K562 (cell line): Measurements from ENCODE around the gene CAPN5. TPM values are rescaled to one million over a fixed set of nuclear protein-coding genes. Genes with fewer than 3 reads are reported as not detected.

ENCODE experiments used
- ATAC-seq: fragments of 200-7000 bp; cut with Tn5 transposase; 3 replicates; pipeline ENCODE4 v1.9.1; 2020; ENCODE audit warnings: moderate library complexity
- BruUV-seq: library from RNA; stranded (reverse); fragments of 400-500 nt; replicated peaks from 2 replicates; lab custom pipeline; 2021; lab: Mats Ljungman, UMichigan
- CTCF ChIA-PET: fragments of 300-600 bp; formaldehyde crosslinking; extraction: SDS; loops from one replicate; lab custom pipeline; 2021; ENCODE audit warnings: low intra/inter-chr PET ratio; lab: Yijun Ruan, JAX
- POLR2A ChIA-PET: fragments of 300-600, 350-650 bp; sonication (Branson Sonifier 250); formaldehyde crosslinking; extraction: SDS; loops from one replicate; lab custom pipeline; 2021; ENCODE audit warnings: antibody characterized with exemption, inconsistent platforms; lab: Yijun Ruan, JAX
- DNase-seq, 4 experiments: peaks; one replicate each; pipeline versions ENCODE4 v3.0.0 to v3.0.0-alpha.2; 2011 to 2018; ENCODE audit warnings: low spot score in 3 of 4, mixed read lengths in 3 of 4; ENCODE audit errors: extremely low read depth in 1 of 4
- FAIRE-seq: peaks from 2 replicates; lab custom pipeline; 2011; peaks lifted over from hg19 to GRCh38; lab: Jason Lieb, UNC
- H2AFZ ChIP-seq: 2 replicates; pipeline ENCODE4 v1.6.0; 2011; ENCODE audit warnings: low read depth, low read length, control low read depth, inconsistent platforms
- H3K27ac ChIP-seq: fragments of 200-600 bp; 3 replicates; pipeline ENCODE4 v1.8.0; 2011; ENCODE audit warnings: low read depth, mild to moderate bottlenecking, control low read depth, inconsistent platforms, low read length, moderate library complexity, mixed read lengths; ENCODE audit errors: extremely low read depth
- H3K27me3 ChIP-seq, 2 experiments: fragments of 300-600 bp in 1 of 2; 2 replicates in 1 of 2; 3 replicates in 1 of 2; pipeline versions ENCODE4 v1.6.0 to v1.8.0; 2011; ENCODE audit warnings: inconsistent platforms in 2 of 2, low read length in 2 of 2, mild to moderate bottlenecking in 1 of 2, mixed read lengths in 1 of 2, moderate library complexity in 1 of 2; ENCODE audit not compliant: control insufficient read depth in 2 of 2, insufficient read depth in 2 of 2
- H3K36me3 ChIP-seq: fragments of 300-600 bp; 3 replicates; pipeline ENCODE4 v1.8.0; 2011; ENCODE audit warnings: mild to moderate bottlenecking, low read length, inconsistent platforms; ENCODE audit not compliant: control insufficient read depth, insufficient read depth
- H3K4me1 ChIP-seq, 2 experiments: fragments of 200-600 bp in 1 of 2; replicated peaks in 1 of 2; 2 replicates in 1 of 2; 3 replicates in 1 of 2; pipeline versions ENCODE4 v1.5.1 to v1.8.0; 2011; ENCODE audit warnings: inconsistent platforms in 2 of 2, low read length in 2 of 2, mild to moderate bottlenecking in 1 of 2, mixed read lengths in 1 of 2, moderate library complexity in 1 of 2; ENCODE audit not compliant: control insufficient read depth in 2 of 2, insufficient read depth in 2 of 2
- H3K4me2 ChIP-seq: 2 replicates; pipeline ENCODE4 v1.6.1; 2011; ENCODE audit warnings: low read length, control low read depth, inconsistent platforms, mixed read lengths; ENCODE audit not compliant: insufficient read depth
- H3K4me3 ChIP-seq: fragments of 200-600 bp; sonication (generic), shearing (Covaris generic); 2 replicates; pipeline ENCODE4 v1.5.1; 2016; ENCODE audit warnings: control low read depth, inconsistent platforms
- H3K79me2 ChIP-seq: fragments of 200-600 bp; 3 replicates; pipeline ENCODE4 v1.8.0; 2011; ENCODE audit warnings: low read length, inconsistent platforms; ENCODE audit not compliant: control insufficient read depth, insufficient read depth
- H3K9ac ChIP-seq, 2 experiments: 2 replicates each; pipeline versions ENCODE4 v1.6.0 to v1.6.1; 2011; ENCODE audit warnings: low read depth in 2 of 2, low read length in 2 of 2, control low read depth in 1 of 2, inconsistent platforms in 1 of 2, mild to moderate bottlenecking in 1 of 2, mixed read lengths in 1 of 2; ENCODE audit not compliant: insufficient read depth in 1 of 2
- H3K9me1 ChIP-seq: one replicate; pipeline ENCODE4 v1.6.0; 2011; ENCODE audit warnings: inconsistent platforms, mild to moderate bottlenecking, low read length, moderate library complexity; ENCODE audit not compliant: control insufficient read depth, insufficient read depth
- H3K9me3 ChIP-seq: replicated peaks from 2 replicates; pipeline ENCODE4 v1.5.1; 2011; ENCODE audit warnings: low read depth, low read length, inconsistent platforms; ENCODE audit not compliant: control insufficient read depth, insufficient read depth
- H4K20me1 ChIP-seq: replicated peaks from 2 replicates; pipeline ENCODE4 v1.6.1; 2011; ENCODE audit warnings: low read length, inconsistent platforms, mixed read lengths; ENCODE audit not compliant: control insufficient read depth, insufficient read depth
- BRF1 ChIP-seq: IDR thresholded peaks from 3 replicates; pipeline ENCODE4 v1.6.1; 2011; ENCODE audit warnings: borderline replicate concordance, mild to moderate bottlenecking; ENCODE audit not compliant: insufficient read length; ENCODE audit errors: extremely low read depth
- CC2D1A ChIP-seq: fragments of 450-650 bp; IDR thresholded peaks from 2 replicates; pipeline ENCODE4 v1.6.1; 2017; ENCODE audit warnings: mild to moderate bottlenecking
- DNMT1 ChIP-seq: fragments of 450-650 bp; IDR thresholded peaks from 2 replicates; pipeline ENCODE4 v1.6.1; 2016; ENCODE audit warnings: antibody characterized with exemption, mild to moderate bottlenecking
- FOXK2 ChIP-seq, 2 experiments: fragments of 450-650 bp; IDR thresholded peaks in 1 of 2; conservative IDR thresholded peaks in 1 of 2; 2 replicates each; pipeline ENCODE4 v1.6.1; 2016; ENCODE audit warnings: low read depth in 2 of 2, mild to moderate bottlenecking in 1 of 2
- NR4A1 ChIP-seq, 2 experiments: fragments of 250-450 bp in 1 of 2; fragments of 450-650 bp in 1 of 2; sonication (Bioruptor Pico) in 1 of 2; IDR thresholded peaks; 2 replicates each; pipeline versions ENCODE4 v1.4.0 to v1.6.1; 2016 to 2020; ENCODE audit warnings: mild to moderate bottlenecking in 2 of 2, missing compliant biosample characterization in 1 of 2, missing genetic modification characterization in 1 of 2, moderate library complexity in 1 of 2
- PTRF ChIP-seq: fragments of 450-650 bp; IDR thresholded peaks from 2 replicates; pipeline ENCODE4 v1.6.1; 2016; ENCODE audit warnings: mild to moderate bottlenecking, missing genetic modification characterization, missing compliant biosample characterization
- SETDB1 ChIP-seq: IDR thresholded peaks from one replicate; pipeline ENCODE4 v1.6.1; 2012; ENCODE audit warnings: low read length, control low read depth, inconsistent platforms
- ZNF121 ChIP-seq: sonication (generic); formaldehyde crosslinking; conservative IDR thresholded peaks from 2 replicates; pipeline ENCODE4 v1.8.0; 2022; ENCODE audit warnings: missing genetic modification reagents
- ZNF551 ChIP-seq: fragments of 250-450 bp; sonication (Bioruptor Pico); IDR thresholded peaks from 2 replicates; pipeline ENCODE4 v1.5.0; 2021; ENCODE audit warnings: mild to moderate bottlenecking, moderate library complexity
- WGBS: fragments of 100-300 bp; shearing (Covaris generic); methylation state at CpG from one replicate; pipeline ENCODE4 v1.1.6; 2016; ENCODE audit warnings: low coverage, mixed read lengths; ENCODE audit not compliant: insufficient coverage; ENCODE audit errors: missing lambda C conversion rate; 5-methylcytosine and 5-hydroxymethylcytosine counted together
- in situ Hi-C: fragments of 300-500 bp; cut with MboI; formaldehyde crosslinking; loops from 4 replicates; pipeline ENCODE4 v1.15.0; 2018; ENCODE audit warnings: inconsistent platforms, mixed read lengths
- intact Hi-C: fragments of 100-400 bp; cut with micrococcal nuclease; formaldehyde crosslinking; loops from 2 replicates; pipeline ENCODE4 v1.14.2; 2022
- polyA plus RNA-seq, 8 experiments: library from polyadenylated mRNA; depleted of rRNA in 4 of 8; stranded (reverse) in 5 of 8; unstranded in 3 of 8; fragments of >200 nt; fragmentation: Nextera tagmentation in 2 of 8; fragmentation: Illumina TruSeq in 1 of 8; extraction: Ambion mirVana in 2 of 8; extraction: Trizol in 1 of 8; gene quantifications; 2 replicates each; pipeline versions ENCODE4 v1.2.1 to v1.2.3, GENCODE V29; 2011 to 2014; ENCODE audit warnings: inconsistent platforms in 1 of 8, missing spikeins in 1 of 8
- total RNA-seq, 7 experiments: library from RNA; depleted of rRNA in 6 of 7; stranded (reverse); fragments of >200 nt in 6 of 7; fragmentation: Illumina TruSeq in 2 of 7; extraction: Trizol in 2 of 7; gene quantifications; 2 replicates each; pipeline versions ENCODE4 v1.2.1 to v1.2.3, GENCODE V29; 2011 to 2021; ENCODE audit warnings: low replicate concordance in 1 of 7
- TF ChIP-seq, protein P1 (sequence below): fragments of 450-650 bp; IDR thresholded peaks from 2 replicates; pipeline ENCODE4 v1.7.0; 2016; ENCODE audit warnings: borderline replicate concordance
- TF ChIP-seq, protein P2 (sequence below): fragments of 250-450 bp; sonication (Bioruptor Pico); IDR thresholded peaks from 2 replicates; pipeline ENCODE4 v1.5.0; 2021; ENCODE audit warnings: mild to moderate bottlenecking, moderate library complexity
- TF ChIP-seq, protein P3 (sequence below): fragments of 250-450 bp; sonication (Bioruptor Pico); IDR thresholded peaks from 2 replicates; pipeline ENCODE4 v1.4.0; 2020; ENCODE audit warnings: mild to moderate bottlenecking, moderate library complexity, borderline replicate concordance

CAPN5 gene
- total and polyA plus RNA-seq, 9 of the 15 experiments (the other 6 are each of a cell fraction or from before 2014, with no cell fraction given) = 0.04 to 0.44 (median 0.14) TPM; not detected in 2

DNA sequence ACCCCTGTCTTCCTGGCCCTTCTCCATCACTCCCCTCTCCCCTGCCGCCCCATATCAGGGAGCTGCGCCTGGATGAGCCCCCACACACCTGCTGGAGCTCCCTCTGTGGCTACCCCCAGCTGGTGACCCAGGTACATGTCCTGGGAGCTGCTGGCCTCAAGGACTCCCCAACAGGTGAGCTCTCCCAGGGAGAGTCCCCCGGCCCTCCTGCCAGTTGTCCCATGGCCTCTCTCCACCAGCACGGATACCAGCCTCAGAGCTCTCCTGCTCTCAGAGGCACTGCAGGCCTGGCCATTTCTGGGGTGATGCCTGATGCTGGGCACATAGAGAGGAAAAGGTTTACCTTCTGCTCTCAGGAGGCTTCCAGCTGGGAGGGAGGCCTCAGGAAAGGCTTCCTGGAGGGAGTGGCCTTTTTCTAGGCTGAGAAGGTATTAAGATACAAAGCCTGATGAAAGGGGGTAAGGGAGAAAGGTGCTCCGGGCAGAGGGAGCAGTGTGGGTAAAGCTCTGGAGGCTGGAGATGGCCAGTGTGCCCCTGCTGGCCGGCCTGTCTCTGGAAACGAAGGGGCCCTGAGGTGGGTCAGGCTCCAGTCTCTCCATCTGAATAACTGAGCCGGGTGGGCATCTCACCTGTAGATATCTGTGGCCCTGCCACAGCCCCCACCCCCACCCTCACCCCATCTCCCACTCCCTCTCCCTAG is 55.3 kb downstream of the CAPN5 start:
- 0% methylated on average over 8 of the region's 8 CpGs for WGBS
- Histone ChIP-seq H3K27me3 (peaks cover 15 to 77% of the 10 kb centered on the region in 2 experiments; a peak in 4 of 5 replicates), H3K9me1 (no peaks in the 10 kb centered on the region), H3K4me3 (no peak overlapping the region), H3K36me3 (no peaks in the 10 kb centered on the region), H2AFZ (no peak overlapping the region), H3K9me3 (no peaks in the 10 kb centered on the region), H3K4me1 (peaks cover 0 to 8% of the 10 kb centered on the region in 2 experiments; a peak in 2 of 5 replicates), H3K79me2 (no peaks in the 10 kb centered on the region), H3K4me2 (no peak overlapping the region), H4K20me1 (peaks cover 3% of the 10 kb centered on the region), H3K9ac (no peak overlapping the region), H3K27ac (no peak overlapping the region)
- in situ Hi-C loops (no loop called here), intact Hi-C loops (no loop called here)
- ATAC-seq (no peak), FAIRE-seq (no peak), DNase-seq (no peak)
- POLR2A ChIA-PET = interaction anchor here (0.5 to 1.1 kb wide), 3 partner anchors 8 to 959 kb away, joined by 3 to 4 read pairs (median 3); no protein-coding TSS in a partner anchor
- no peak for TF ChIP-seq DNMT1
- TF ChIP-seq, protein P1, sequence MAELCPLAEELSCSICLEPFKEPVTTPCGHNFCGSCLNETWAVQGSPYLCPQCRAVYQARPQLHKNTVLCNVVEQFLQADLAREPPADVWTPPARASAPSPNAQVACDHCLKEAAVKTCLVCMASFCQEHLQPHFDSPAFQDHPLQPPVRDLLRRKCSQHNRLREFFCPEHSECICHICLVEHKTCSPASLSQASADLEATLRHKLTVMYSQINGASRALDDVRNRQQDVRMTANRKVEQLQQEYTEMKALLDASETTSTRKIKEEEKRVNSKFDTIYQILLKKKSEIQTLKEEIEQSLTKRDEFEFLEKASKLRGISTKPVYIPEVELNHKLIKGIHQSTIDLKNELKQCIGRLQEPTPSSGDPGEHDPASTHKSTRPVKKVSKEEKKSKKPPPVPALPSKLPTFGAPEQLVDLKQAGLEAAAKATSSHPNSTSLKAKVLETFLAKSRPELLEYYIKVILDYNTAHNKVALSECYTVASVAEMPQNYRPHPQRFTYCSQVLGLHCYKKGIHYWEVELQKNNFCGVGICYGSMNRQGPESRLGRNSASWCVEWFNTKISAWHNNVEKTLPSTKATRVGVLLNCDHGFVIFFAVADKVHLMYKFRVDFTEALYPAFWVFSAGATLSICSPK = no peak
- TF ChIP-seq CC2D1A = no peak
- TF ChIP-seq PTRF (tag) = no peak
- TF ChIP-seq SETDB1 = no peak
- TF ChIP-seq, protein P2, sequence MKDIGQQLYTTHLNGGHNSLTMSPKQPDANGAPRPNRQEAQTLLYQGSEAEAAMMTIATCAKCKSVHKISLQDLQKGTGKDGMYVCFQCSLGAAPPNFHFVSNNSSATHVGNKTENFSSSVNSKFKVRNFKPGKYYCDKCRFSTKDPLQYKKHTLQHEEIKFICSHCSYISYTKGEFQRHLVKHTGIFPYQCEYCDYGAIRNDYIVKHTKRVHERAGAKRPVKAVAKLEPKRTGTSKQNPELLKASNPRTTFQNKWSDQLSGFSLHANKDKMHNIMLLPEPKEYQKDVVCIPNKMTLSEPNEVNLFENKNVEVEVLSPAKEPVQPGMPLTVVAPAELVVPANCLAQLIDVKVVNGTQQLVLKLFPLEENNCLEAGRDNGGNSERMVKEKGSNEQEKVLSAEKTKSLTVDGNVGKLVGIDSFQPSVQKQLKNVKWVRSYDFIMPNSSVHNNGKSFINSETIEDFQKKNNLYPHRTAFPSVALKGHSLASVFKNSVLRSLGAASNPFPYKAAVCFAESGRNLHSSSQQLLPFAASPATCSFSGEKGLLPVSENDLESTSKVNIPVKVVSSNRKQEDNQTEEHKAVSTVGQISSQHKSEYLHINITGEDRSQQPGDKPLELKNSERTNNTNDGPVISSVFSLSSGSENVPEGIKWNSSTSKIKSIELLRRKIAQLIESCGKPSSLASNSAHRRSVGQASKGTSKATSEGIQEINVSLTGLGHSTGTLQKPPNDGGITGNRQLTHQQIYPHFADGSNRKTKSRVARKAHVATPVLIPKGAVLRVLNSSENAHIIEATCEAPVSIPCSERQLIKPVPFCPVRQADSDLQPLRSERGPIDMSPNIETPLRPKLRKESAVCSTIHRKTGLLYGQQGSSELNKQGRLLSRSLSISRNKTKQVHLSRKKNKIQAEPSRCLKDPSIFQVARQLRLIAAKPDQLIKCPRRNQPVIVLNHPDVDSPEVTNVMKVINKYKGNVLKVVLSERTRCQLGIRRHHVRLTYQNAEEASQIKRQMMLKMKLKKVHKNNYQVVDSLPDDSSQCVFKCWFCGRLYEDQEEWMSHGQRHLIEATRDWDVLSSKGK (CRISPR knock-in tag) = no peak
- TF ChIP-seq BRF1 = no peak
- TF ChIP-seq, protein P3, sequence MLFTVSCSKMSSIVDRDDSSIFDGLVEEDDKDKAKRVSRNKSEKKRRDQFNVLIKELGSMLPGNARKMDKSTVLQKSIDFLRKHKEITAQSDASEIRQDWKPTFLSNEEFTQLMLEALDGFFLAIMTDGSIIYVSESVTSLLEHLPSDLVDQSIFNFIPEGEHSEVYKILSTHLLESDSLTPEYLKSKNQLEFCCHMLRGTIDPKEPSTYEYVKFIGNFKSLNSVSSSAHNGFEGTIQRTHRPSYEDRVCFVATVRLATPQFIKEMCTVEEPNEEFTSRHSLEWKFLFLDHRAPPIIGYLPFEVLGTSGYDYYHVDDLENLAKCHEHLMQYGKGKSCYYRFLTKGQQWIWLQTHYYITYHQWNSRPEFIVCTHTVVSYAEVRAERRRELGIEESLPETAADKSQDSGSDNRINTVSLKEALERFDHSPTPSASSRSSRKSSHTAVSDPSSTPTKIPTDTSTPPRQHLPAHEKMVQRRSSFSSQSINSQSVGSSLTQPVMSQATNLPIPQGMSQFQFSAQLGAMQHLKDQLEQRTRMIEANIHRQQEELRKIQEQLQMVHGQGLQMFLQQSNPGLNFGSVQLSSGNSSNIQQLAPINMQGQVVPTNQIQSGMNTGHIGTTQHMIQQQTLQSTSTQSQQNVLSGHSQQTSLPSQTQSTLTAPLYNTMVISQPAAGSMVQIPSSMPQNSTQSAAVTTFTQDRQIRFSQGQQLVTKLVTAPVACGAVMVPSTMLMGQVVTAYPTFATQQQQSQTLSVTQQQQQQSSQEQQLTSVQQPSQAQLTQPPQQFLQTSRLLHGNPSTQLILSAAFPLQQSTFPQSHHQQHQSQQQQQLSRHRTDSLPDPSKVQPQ (CRISPR knock-in tag) = no peak
- no peak for TF ChIP-seq ZNF551 (CRISPR knock-in tag)
- no peak for TF ChIP-seq ZNF121 (CRISPR knock-in tag)
- TF ChIP-seq FOXK2 (conservative IDR thresholded peaks at IDR 0.05 in 1 of 2, IDR thresholded peaks at IDR 0.05 in 1 of 2; ENCODE audit: low read depth in 2 of 2) = no peak
- no peak for TF ChIP-seq NR4A1 (CRISPR knock-in tag; IDR thresholded peaks at IDR 0.05)
- no peak for TF ChIP-seq NR4A1 (tag; IDR thresholded peaks at IDR 0.05)
- CTCF ChIA-PET = no interaction called here
- BruUV-seq = no TSS peak
